Neural cell (in vitro differentiated cells): ENCODE results near the gene PEX12. TPM values are rescaled to one million over a fixed set of nuclear protein-coding genes. Genes with fewer than 3 reads are reported as not detected.

Experiments used
- H2AFZ ChIP-seq: fragments of 200-600, 300-800 bp; sonication (generic), shearing (Covaris generic); 2 replicates; pipeline ENCODE4 v1.6.0; 2014; ENCODE audit warnings: low read depth, mild to moderate bottlenecking, antibody characterized with exemption, low read length, moderate library complexity
- H3F3A ChIP-seq: fragments of 200-600 bp; shearing (Covaris generic); 2 replicates; pipeline ENCODE4 v1.6.1; 2016; ENCODE audit warnings: mild to moderate bottlenecking, moderate library complexity, mixed read lengths, antibody characterized with exemption, low read length; ENCODE audit not compliant: insufficient read depth, poor library complexity, severe bottlenecking
- H3K27ac ChIP-seq: fragments of 200-600, 300-800 bp; sonication (generic), shearing (Covaris generic); 2 replicates; pipeline ENCODE4 v1.5.1; 2014; ENCODE audit warnings: mild to moderate bottlenecking, low read length, moderate library complexity
- H3K27me3 ChIP-seq: fragments of 300-800, 200-600 bp; sonication (generic), shearing (Covaris generic); 2 replicates; pipeline ENCODE4 v1.6.0; 2014; ENCODE audit warnings: mild to moderate bottlenecking, low read depth, low read length, moderate library complexity; ENCODE audit not compliant: insufficient read depth
- H3K36me3 ChIP-seq: fragments of 300-800, 200-600 bp; sonication (generic), shearing (Covaris generic); 2 replicates; pipeline ENCODE4 v1.5.1; 2014; ENCODE audit warnings: mild to moderate bottlenecking, antibody characterized with exemption, low read length, moderate library complexity; ENCODE audit not compliant: insufficient read depth
- H3K4me2 ChIP-seq: fragments of 300-800, 200-600 bp; sonication (generic), shearing (Covaris generic); 2 replicates; pipeline ENCODE4 v1.6.0; 2014; ENCODE audit warnings: mild to moderate bottlenecking, low read length
- H3K4me3 ChIP-seq: fragments of 300-800, 200-600 bp; sonication (generic), shearing (Covaris generic); 2 replicates; pipeline ENCODE4 v1.5.1; 2014; ENCODE audit warnings: mild to moderate bottlenecking, low read length, moderate library complexity
- H3K79me2 ChIP-seq: fragments of 200-600 bp; shearing (Covaris generic); replicated peaks from 2 replicates; pipeline ENCODE4 v1.6.0; 2014; ENCODE audit warnings: mild to moderate bottlenecking, low read length, moderate library complexity; ENCODE audit not compliant: insufficient read depth
- H3K9ac ChIP-seq: fragments of 300-800, 200-600 bp; sonication (generic), shearing (Covaris generic); 2 replicates; pipeline ENCODE4 v1.6.1; 2016; ENCODE audit warnings: mild to moderate bottlenecking, low read length, mixed read lengths
- H3K9me2 ChIP-seq: fragments of 200-600 bp; shearing (Covaris generic); 2 replicates; pipeline ENCODE4 v1.6.1; 2016; ENCODE audit warnings: mild to moderate bottlenecking, low read length, mixed read lengths; ENCODE audit not compliant: insufficient read depth
- H3K9me3 ChIP-seq: fragments of 200-600, 300-800 bp; sonication (generic), shearing (Covaris generic); 2 replicates; pipeline ENCODE4 v1.6.1; 2016; ENCODE audit warnings: mild to moderate bottlenecking, mixed run types, low read length, moderate library complexity, mixed read lengths
- H4K20me1 ChIP-seq: fragments of 200-600 bp; shearing (Covaris generic); 2 replicates; pipeline ENCODE4 v1.6.1; 2016; ENCODE audit warnings: mild to moderate bottlenecking, mixed run types; ENCODE audit not compliant: insufficient read depth
- EP300 ChIP-seq: fragments of 450-650 bp; conservative IDR thresholded peaks from 2 replicates; pipeline ENCODE4 v1.6.1; 2014; ENCODE audit warnings: antibody characterized with exemption, mild to moderate bottlenecking, moderate library complexity; ENCODE audit not compliant: poor library complexity, severe bottlenecking
- EZH2 ChIP-seq: fragments of 200-600, 300-800 bp; shearing (Covaris generic), sonication (generic); IDR thresholded peaks from 2 replicates; pipeline ENCODE4 v1.6.1; 2014; ENCODE audit warnings: antibody characterized with exemption, low read length, borderline replicate concordance, mild to moderate bottlenecking; ENCODE audit not compliant: insufficient read depth, poor library complexity, severe bottlenecking
- MXI1 ChIP-seq: fragments of 450-650 bp; conservative IDR thresholded peaks from 2 replicates; pipeline ENCODE4 v1.6.1; 2014; ENCODE audit warnings: antibody characterized with exemption, mild to moderate bottlenecking; ENCODE audit not compliant: poor library complexity, severe bottlenecking
- POLR2AphosphoS5 ChIP-seq: IDR thresholded peaks from 2 replicates; pipeline ENCODE4 v1.6.1; 2012
- RAD21 ChIP-seq: fragments of 450-650 bp; conservative IDR thresholded peaks from 2 replicates; pipeline ENCODE4 v1.6.1; 2014; ENCODE audit warnings: antibody characterized with exemption, mild to moderate bottlenecking, moderate library complexity
- SMC3 ChIP-seq: fragments of 450-650 bp; conservative IDR thresholded peaks from 2 replicates; pipeline ENCODE4 v1.6.1; 2014; ENCODE audit warnings: antibody characterized with exemption, mild to moderate bottlenecking, moderate library complexity; ENCODE audit not compliant: poor library complexity
- TAF1 ChIP-seq: IDR thresholded peaks from 2 replicates; pipeline ENCODE4 v1.6.1; 2012; ENCODE audit warnings: low read depth
- polyA plus RNA-seq: library from polyadenylated mRNA; depleted of rRNA; stranded (reverse); fragments of >200 nt; gene quantifications from 2 replicates; pipeline ENCODE4 v1.2.3, GENCODE V29; 2014
- TF ChIP-seq, protein P1 (sequence below): IDR thresholded peaks from 2 replicates; pipeline ENCODE4 v1.6.1; 2012; ENCODE audit warnings: borderline replicate concordance
- TF ChIP-seq, protein P2 (sequence below): fragments of 450-650 bp; IDR thresholded peaks from 2 replicates; pipeline ENCODE4 v1.5.1; 2014; ENCODE audit warnings: antibody characterized with exemption, mild to moderate bottlenecking, moderate library complexity; ENCODE audit not compliant: poor library complexity, severe bottlenecking

Gene PEX12
- polyA plus RNA-seq, 1 donor from 2014 or later = 3.8 TPM

DNA sequence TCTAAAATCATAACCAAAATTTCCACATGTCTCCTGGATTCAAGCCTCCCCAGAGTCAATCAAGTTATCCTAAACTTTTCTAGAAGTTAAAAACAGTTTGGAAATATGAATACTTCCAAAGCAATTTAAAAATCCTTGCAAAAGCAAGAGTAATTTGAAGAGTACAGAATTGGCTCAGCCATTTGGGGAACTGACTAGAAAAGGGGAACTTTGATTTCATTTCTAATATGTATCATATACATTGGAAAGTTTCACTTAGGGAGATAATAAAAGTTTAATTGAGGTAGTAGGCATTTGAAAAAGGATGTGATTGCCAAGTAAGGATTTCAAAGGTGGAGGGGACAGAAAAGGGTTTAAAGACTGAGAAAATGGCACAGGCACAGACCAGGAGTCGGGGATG is 31.9 kb downstream of the PEX12 start:
- H2AFZ ChIP-seq = no peak overlapping the region

DNA sequence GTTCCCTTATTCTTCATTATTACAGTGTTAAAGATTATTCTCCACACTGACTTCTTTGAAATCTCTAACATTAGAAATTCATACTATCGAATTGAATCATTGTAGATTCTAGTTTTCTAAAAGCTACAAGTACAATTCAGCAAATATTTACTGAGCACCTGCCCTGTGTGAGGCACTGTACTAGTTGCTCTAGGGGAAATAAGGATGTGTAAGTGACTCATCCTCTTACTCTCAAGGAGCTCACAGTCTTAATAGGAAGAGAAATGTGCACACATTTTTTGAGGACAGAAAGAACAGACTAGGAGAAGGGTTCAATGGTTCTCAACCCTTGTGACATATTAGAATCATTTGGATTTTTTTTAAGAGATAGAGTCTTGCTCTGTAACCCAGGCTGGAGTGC is 33.2 kb downstream of the PEX12 start:
- no peak overlapping the region for H3K9ac ChIP-seq
- H4K20me1 ChIP-seq = no peaks in the 10 kb centered on the region
- H3F3A ChIP-seq = no peaks in the 10 kb centered on the region
- no peaks in the 10 kb centered on the region for H3K9me2 ChIP-seq
- TF ChIP-seq, protein P1, sequence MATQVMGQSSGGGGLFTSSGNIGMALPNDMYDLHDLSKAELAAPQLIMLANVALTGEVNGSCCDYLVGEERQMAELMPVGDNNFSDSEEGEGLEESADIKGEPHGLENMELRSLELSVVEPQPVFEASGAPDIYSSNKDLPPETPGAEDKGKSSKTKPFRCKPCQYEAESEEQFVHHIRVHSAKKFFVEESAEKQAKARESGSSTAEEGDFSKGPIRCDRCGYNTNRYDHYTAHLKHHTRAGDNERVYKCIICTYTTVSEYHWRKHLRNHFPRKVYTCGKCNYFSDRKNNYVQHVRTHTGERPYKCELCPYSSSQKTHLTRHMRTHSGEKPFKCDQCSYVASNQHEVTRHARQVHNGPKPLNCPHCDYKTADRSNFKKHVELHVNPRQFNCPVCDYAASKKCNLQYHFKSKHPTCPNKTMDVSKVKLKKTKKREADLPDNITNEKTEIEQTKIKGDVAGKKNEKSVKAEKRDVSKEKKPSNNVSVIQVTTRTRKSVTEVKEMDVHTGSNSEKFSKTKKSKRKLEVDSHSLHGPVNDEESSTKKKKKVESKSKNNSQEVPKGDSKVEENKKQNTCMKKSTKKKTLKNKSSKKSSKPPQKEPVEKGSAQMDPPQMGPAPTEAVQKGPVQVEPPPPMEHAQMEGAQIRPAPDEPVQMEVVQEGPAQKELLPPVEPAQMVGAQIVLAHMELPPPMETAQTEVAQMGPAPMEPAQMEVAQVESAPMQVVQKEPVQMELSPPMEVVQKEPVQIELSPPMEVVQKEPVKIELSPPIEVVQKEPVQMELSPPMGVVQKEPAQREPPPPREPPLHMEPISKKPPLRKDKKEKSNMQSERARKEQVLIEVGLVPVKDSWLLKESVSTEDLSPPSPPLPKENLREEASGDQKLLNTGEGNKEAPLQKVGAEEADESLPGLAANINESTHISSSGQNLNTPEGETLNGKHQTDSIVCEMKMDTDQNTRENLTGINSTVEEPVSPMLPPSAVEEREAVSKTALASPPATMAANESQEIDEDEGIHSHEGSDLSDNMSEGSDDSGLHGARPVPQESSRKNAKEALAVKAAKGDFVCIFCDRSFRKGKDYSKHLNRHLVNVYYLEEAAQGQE = no peak
- TF ChIP-seq SMC3 = no peak
- H2AFZ ChIP-seq = no peak overlapping the region
- no peak overlapping the region for H3K4me3 ChIP-seq
- H3K27me3 ChIP-seq = no peaks in the 10 kb centered on the region
- no peaks in the 10 kb centered on the region for H3K79me2 ChIP-seq
- H3K36me3 ChIP-seq = no peaks in the 10 kb centered on the region
- H3K4me2 ChIP-seq = no peak overlapping the region
- H3K9me3 ChIP-seq = no peaks in the 10 kb centered on the region
- no peak overlapping the region for H3K27ac ChIP-seq

More for the DNA sequence above, 31.9 kb downstream of the PEX12 start:
- no peaks in the 10 kb centered on the region for H3K9me2 ChIP-seq
- H3K9me3 ChIP-seq = no peaks in the 10 kb centered on the region
- no peaks in the 10 kb centered on the region for H3F3A ChIP-seq
- no peaks in the 10 kb centered on the region for H3K27me3 ChIP-seq
- H3K4me3 ChIP-seq = no peak overlapping the region
- no peak for TF ChIP-seq TAF1
- no peak for TF ChIP-seq EP300
- TF ChIP-seq SMC3 = no peak
- TF ChIP-seq, protein P1 = no peak
- no peak for TF ChIP-seq EZH2
- TF ChIP-seq, protein P2, sequence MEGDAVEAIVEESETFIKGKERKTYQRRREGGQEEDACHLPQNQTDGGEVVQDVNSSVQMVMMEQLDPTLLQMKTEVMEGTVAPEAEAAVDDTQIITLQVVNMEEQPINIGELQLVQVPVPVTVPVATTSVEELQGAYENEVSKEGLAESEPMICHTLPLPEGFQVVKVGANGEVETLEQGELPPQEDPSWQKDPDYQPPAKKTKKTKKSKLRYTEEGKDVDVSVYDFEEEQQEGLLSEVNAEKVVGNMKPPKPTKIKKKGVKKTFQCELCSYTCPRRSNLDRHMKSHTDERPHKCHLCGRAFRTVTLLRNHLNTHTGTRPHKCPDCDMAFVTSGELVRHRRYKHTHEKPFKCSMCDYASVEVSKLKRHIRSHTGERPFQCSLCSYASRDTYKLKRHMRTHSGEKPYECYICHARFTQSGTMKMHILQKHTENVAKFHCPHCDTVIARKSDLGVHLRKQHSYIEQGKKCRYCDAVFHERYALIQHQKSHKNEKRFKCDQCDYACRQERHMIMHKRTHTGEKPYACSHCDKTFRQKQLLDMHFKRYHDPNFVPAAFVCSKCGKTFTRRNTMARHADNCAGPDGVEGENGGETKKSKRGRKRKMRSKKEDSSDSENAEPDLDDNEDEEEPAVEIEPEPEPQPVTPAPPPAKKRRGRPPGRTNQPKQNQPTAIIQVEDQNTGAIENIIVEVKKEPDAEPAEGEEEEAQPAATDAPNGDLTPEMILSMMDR = no peak
- no peak for TF ChIP-seq POLR2AphosphoS5
- no peak for TF ChIP-seq RAD21
- TF ChIP-seq MXI1 = no peak
- H3K27ac ChIP-seq = no peak overlapping the region
- H3K4me2 ChIP-seq = no peak overlapping the region
- H3K79me2 ChIP-seq = no peaks in the 10 kb centered on the region
- H3K9ac ChIP-seq = no peak overlapping the region
- H3K36me3 ChIP-seq = no peaks in the 10 kb centered on the region
- H4K20me1 ChIP-seq = no peaks in the 10 kb centered on the region
